Nephron (organoid): ENCODE results near the gene OSBPL1A.

Experiments used
- H3K27ac Mint-ChIP-seq, 3 experiments: 2 replicates each; pipeline ENCODE4 v1.8.0; 2020; ENCODE audit warnings: mixed read lengths in 3 of 3, mild to moderate bottlenecking in 2 of 3, moderate library complexity in 1 of 3
- H3K27me3 Mint-ChIP-seq: 2 replicates; pipeline ENCODE4 v1.8.0; 2021; ENCODE audit warnings: low read depth, mild to moderate bottlenecking, moderate library complexity, mixed read lengths
- H3K36me3 Mint-ChIP-seq: 2 replicates; pipeline ENCODE4 v1.8.0; 2020; ENCODE audit warnings: low read depth, mixed read lengths
- H3K4me1 Mint-ChIP-seq: 2 replicates; pipeline ENCODE4 v1.8.0; 2020; ENCODE audit warnings: mixed read lengths
- H3K4me3 Mint-ChIP-seq, 3 experiments: 2 replicates each; pipeline ENCODE4 v1.8.0; 2020; ENCODE audit warnings: mild to moderate bottlenecking in 3 of 3, mixed read lengths in 3 of 3, moderate library complexity in 2 of 3
- H3K9me3 Mint-ChIP-seq: 2 replicates; pipeline ENCODE4 v1.8.0; 2020; ENCODE audit warnings: mixed read lengths
- CTCF ChIP-seq, 3 experiments: fragments of 200-600 bp; sonication (generic); IDR thresholded peaks; one replicate each; pipeline ENCODE4 v1.5.0; 2021; ENCODE audit warnings: antibody characterized with exemption in 3 of 3; ENCODE audit not compliant: unreplicated experiment in 3 of 3

OSBPL1A gene

GRCh38 chr18:24246143-24246542 is 151.5 kb downstream of the OSBPL1A start:
- H3K27ac Mint-ChIP-seq, result no peak overlapping the region
- H3K36me3 Mint-ChIP-seq, result peaks cover 15% of the 10 kb centered on the region
- H3K4me1 Mint-ChIP-seq, result no peaks in the 10 kb centered on the region
- no peaks in the 10 kb centered on the region for H3K27me3 Mint-ChIP-seq
- no peak overlapping the region for H3K4me3 Mint-ChIP-seq
- no peak for TF ChIP-seq CTCF (IDR thresholded peaks at IDR 0.05; ENCODE audit: unreplicated experiment in 3 of 3)
- H3K9me3 Mint-ChIP-seq, result no peaks in the 10 kb centered on the region

- Mint-ChIP-seq H3K27ac (no peak overlapping the region), H3K4me3 (no peak overlapping the region), H3K4me1 (no peaks in the 10 kb centered on the region), H3K9me3 (no peaks in the 10 kb centered on the region), H3K27me3 (no peaks in the 10 kb centered on the region), H3K36me3 (peaks cover 14% of the 10 kb centered on the region)
- no peak for TF ChIP-seq CTCF (IDR thresholded peaks at IDR 0.05; ENCODE audit: unreplicated experiment in 3 of 3)
Measured at GRCh38 chr18:24244698-24245097, 152.9 kb downstream of the OSBPL1A start.

- no peaks in the 10 kb centered on the region for H3K4me1 Mint-ChIP-seq
- H3K36me3 Mint-ChIP-seq, result peaks cover 17% of the 10 kb centered on the region
- no peak overlapping the region for H3K4me3 Mint-ChIP-seq
- H3K27ac Mint-ChIP-seq, result no peak overlapping the region
- H3K27me3 Mint-ChIP-seq, result no peaks in the 10 kb centered on the region
- no peaks in the 10 kb centered on the region for H3K9me3 Mint-ChIP-seq
- TF ChIP-seq CTCF (IDR thresholded peaks at IDR 0.05; ENCODE audit: unreplicated experiment in 3 of 3), result no peak
Measured at GRCh38 chr18:24243677-24244076, 153.9 kb downstream of the OSBPL1A start.

- H3K36me3 Mint-ChIP-seq, result peaks cover 42% of the 10 kb centered on the region
- H3K27ac Mint-ChIP-seq, result no peak overlapping the region
- H3K4me1 Mint-ChIP-seq, result peaks cover under 1% of the 10 kb centered on the region
- no peak for TF ChIP-seq CTCF (IDR thresholded peaks at IDR 0.05; ENCODE audit: unreplicated experiment in 3 of 3)
- H3K4me3 Mint-ChIP-seq, result no peak overlapping the region
- no peaks in the 10 kb centered on the region for H3K27me3 Mint-ChIP-seq
- H3K9me3 Mint-ChIP-seq, result peaks cover 2% of the 10 kb centered on the region
Measured at GRCh38 chr18:24239341-24239740, 158.3 kb downstream of the OSBPL1A start.

- peaks cover 8% of the 10 kb centered on the region for H3K4me1 Mint-ChIP-seq
Measured at GRCh38 chr18:24238387-24238786, 159.2 kb downstream of the OSBPL1A start.

More at GRCh38 chr18:24238387-24238786, 159.2 kb downstream of the OSBPL1A start:
- Mint-ChIP-seq H3K9me3 (peaks cover 2% of the 10 kb centered on the region), H3K27ac (no peak overlapping the region), H3K27me3 (no peaks in the 10 kb centered on the region), H3K36me3 (peaks cover 49% of the 10 kb centered on the region), H3K4me3 (no peak overlapping the region)
- no peak for TF ChIP-seq CTCF (IDR thresholded peaks at IDR 0.05; ENCODE audit: unreplicated experiment in 3 of 3)
